A549 (cell line): Measurements from ENCODE around the gene CDHR2.

Source experiments
- BHLHE40 ChIP-seq: IDR thresholded peaks from 2 replicates; pipeline ENCODE4 v1.6.1; 2012; ENCODE audit warnings: low read depth, low read length, inconsistent platforms
- CTCF ChIP-seq: fragments of >200 bp; sonication (Bioruptor Twin); formaldehyde crosslinking; IDR thresholded peaks from 3 replicates; pipeline ENCODE4 v1.5.1; 2016
- EHMT2 ChIP-seq: fragments of 200-600 bp; sonication (generic); IDR thresholded peaks from 2 replicates; pipeline ENCODE4 v1.6.1; 2016; ENCODE audit warnings: antibody characterized with exemption, low read depth, mild to moderate bottlenecking, moderate library complexity
- EP300 ChIP-seq, 2 experiments: fragments of >200 bp; sonication (Bioruptor Twin); formaldehyde crosslinking; IDR thresholded peaks; 2 replicates in 1 of 2; 3 replicates in 1 of 2; pipeline ENCODE4 v1.6.1; 2016 to 2017
- HOXB5 ChIP-seq: fragments of 250-450 bp; sonication (Bioruptor Pico); IDR thresholded peaks from 2 replicates; pipeline ENCODE4 v1.5.0; 2020; ENCODE audit warnings: mild to moderate bottlenecking, moderate library complexity
- KDM1A ChIP-seq: fragments of 200-600 bp; sonication (generic); IDR thresholded peaks from 2 replicates; pipeline ENCODE4 v1.6.1; 2016; ENCODE audit warnings: low read depth, mild to moderate bottlenecking
- REST ChIP-seq: fragments of 200-600 bp; sonication (generic); IDR thresholded peaks from 2 replicates; pipeline ENCODE4 v1.6.1; 2016; ENCODE audit warnings: antibody characterized with exemption, mild to moderate bottlenecking, moderate library complexity
- SMC3 ChIP-seq: fragments of >200 bp; sonication (Bioruptor Twin); formaldehyde crosslinking; IDR thresholded peaks from 3 replicates; pipeline ENCODE4 v1.6.1; 2018; ENCODE audit warnings: inconsistent platforms
- TP53 ChIP-seq: fragments of 250-450 bp; sonication (Bioruptor Pico); IDR thresholded peaks from 2 replicates; pipeline ENCODE4 v1.5.0; 2021; ENCODE audit warnings: mild to moderate bottlenecking, moderate library complexity

- TF ChIP-seq HOXB5 (CRISPR knock-in tag): no peak
- TF ChIP-seq REST: no peak
- TF ChIP-seq SMC3: no peak
- no peak for TF ChIP-seq BHLHE40
- no peak for TF ChIP-seq EHMT2
- no peak for TF ChIP-seq EP300 (IDR thresholded peaks at IDR 0.05)
- TF ChIP-seq TP53 (CRISPR knock-in tag): no peak
- no peak for TF ChIP-seq CTCF
- TF ChIP-seq KDM1A: no peak
Observed at GRCh38 chr5:176603091-176603490, 53.9 kb downstream of the CDHR2 start.
